Coronary artery (tissue), 2 donors: ENCODE results near the gene CFL2.
"Not testable (repeated sequence)": the region's sequence is repeated elsewhere in the genome, so short reads cannot be mapped to it uniquely, and the experiment has no call there.

Experiments
- DNase-seq: peaks from one replicate; pipeline ENCODE4 v3.0.0-alpha.2; 2017; ENCODE audit warnings: low spot score
- H3K27ac ChIP-seq, 2 donors: fragments of 200-600 bp; sonication (generic); one replicate each; pipeline ENCODE4 v1.5.1; 2016 to 2019
- H3K4me3 ChIP-seq: fragments of 200-600 bp; sonication (generic); 2 replicates; pipeline ENCODE4 v1.5.1; 2016; ENCODE audit warnings: mild to moderate bottlenecking, moderate library complexity
- CTCF ChIP-seq: fragments of 200-600 bp; sonication (generic); IDR thresholded peaks from one replicate; pipeline ENCODE4 v1.5.1; 2019; ENCODE audit warnings: antibody characterized with exemption

Gene CFL2

DNA sequence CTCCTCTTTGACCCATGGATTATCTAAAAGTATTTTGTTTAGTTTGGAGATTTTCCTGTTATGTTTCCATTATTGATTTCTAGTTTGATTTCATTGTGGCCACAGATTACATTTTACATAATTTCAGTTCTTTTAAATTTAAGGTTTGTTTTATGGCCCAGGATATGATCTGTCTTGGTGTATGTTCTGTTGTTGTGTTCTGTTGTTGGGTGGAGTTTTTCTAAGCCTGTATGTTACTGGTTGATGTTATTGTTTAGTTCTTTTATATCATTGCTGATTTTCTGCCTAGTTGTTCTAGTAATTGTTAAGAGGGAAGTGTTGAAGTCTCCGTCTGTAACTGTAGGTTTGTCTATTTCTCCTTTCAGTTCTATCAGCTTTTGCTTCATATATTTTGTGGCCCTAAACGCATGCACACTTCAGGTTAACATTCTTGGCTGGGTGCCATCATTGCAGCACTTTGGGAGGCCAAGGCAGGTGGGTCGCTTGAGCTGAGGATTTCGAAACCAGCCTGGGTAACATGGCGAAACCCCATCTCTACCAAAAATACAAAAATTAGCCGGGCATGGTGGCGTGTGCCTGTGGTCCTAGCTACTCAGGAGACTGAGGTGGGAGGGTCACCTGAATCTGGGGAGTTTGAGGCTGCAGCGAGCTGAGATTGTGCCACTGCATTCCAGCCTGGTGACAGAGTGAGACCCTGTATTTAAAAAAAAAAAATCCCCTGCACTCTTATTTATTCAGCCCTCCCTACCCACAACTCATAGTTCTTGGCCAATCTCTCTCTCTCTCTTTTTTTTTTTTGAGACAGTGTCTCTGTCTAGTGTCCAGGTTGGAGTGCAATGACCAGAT, 28.1 kb upstream of the CFL2 start:
- H3K4me3 ChIP-seq, result no peak overlapping the region
- DNase-seq, result no peak
- no peak overlapping the region for H3K27ac ChIP-seq
- TF ChIP-seq CTCF, result no peak

DNA sequence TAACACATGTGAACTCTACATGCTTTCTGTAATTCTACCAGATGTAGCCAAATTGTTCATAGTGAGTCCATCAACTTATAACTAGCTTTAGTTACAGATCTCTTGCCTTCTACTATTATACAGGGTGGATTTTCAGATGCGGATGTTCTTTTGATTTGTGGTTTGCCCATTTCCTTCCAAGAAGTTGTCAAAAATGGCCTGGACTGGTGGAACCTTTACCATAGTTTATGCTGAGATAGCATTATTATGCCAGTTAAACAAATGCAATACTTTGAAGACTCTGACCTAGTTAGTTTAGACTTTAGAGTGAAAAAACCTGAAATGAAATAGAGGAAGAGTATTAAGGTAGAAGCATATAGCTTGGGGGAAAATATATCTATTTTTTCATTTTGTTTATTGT, 27.4 kb upstream of the CFL2 start:
- Histone ChIP-seq H3K27ac (no peak overlapping the region), H3K4me3 (no peak overlapping the region)
- no peak for TF ChIP-seq CTCF
- no peak for DNase-seq

GRCh38 chr14:34740139-34740538, 25.7 kb upstream of the CFL2 start:
- not testable (repeated sequence) for H3K4me3 ChIP-seq, DNase-seq, H3K27ac ChIP-seq

- H3K27ac ChIP-seq, DNase-seq, H3K4me3 ChIP-seq: not testable (repeated sequence)
Measured at GRCh38 chr14:34737079-34737478, 22.7 kb upstream of the CFL2 start.

- no peak for DNase-seq
- Histone ChIP-seq H3K4me3 (no peak overlapping the region), H3K27ac (no peak overlapping the region)
- no peak for TF ChIP-seq CTCF
Measured at GRCh38 chr14:34733245-34733644, 18.9 kb upstream of the CFL2 start.

GRCh38 chr14:34732802-34733201, 18.4 kb upstream of the CFL2 start:
- Histone ChIP-seq H3K4me3 (no peak overlapping the region), H3K27ac (no peak overlapping the region)
- no peak for DNase-seq
- TF ChIP-seq CTCF, result no peak

GRCh38 chr14:34723867-34724266, 9.5 kb upstream of the CFL2 start:
- Histone ChIP-seq H3K4me3 (no peak overlapping the region), H3K27ac (no peak overlapping the region)
- DNase-seq, result no peak
- TF ChIP-seq CTCF, result no peak

DNA sequence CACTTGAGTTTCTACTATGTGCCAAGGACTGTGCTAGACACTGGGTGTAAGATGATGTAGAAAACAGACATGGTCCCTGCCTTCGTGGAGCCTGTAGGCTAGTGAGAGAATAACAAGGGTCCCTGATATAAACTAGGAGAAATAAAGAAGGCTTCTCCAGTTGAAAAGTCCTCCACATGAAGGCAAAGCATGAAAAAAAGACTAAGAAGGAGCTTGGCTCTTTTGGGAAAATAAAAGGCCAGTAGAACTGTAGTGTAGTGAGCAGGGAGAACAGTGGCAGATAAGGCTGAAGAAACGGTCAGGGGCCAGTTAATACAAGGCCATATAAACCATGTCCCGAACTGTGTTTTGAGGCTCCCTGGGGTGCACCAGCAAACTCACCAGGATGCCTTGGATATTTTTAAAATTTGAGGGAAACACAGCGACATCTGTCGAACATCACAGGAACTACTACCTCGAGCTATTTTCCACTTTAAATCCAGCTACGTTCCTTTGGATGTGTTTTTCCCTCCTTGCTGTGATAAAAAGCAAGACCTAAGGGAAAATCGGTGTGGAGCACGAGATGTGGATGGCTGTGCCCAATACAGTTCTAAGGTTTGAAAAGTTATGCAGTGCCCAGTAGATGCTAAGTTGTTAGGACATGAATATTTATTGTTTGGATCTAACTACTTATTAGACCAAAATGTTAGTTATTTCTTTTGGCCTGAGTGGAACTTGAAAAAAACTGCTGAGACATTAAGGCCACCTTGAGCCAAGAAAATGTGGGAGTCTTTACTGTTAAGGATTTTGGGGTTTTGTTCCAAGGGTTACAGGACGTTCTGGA, 8.5 kb upstream of the CFL2 start:
- DNase-seq, result no peak
- Histone ChIP-seq H3K4me3 (no peak overlapping the region), H3K27ac (no peak overlapping the region)
- peak; percentile 71 for TF ChIP-seq CTCF
